K562 (cell line): Measurements from ENCODE around the gene UFSP2. TPM values are rescaled to one million over a fixed set of nuclear protein-coding genes. Genes with fewer than 3 reads are reported as not detected.

Source experiments
- NFIC ChIP-seq: fragments of 450-650 bp; IDR thresholded peaks from 2 replicates; pipeline ENCODE4 v1.6.1; 2017; ENCODE audit warnings: mild to moderate bottlenecking, inconsistent platforms
- PPARD ChIP-seq: fragments of 250-450 bp; sonication (Bioruptor Pico); IDR thresholded peaks from 2 replicates; pipeline ENCODE4 v1.8.0; 2022; ENCODE audit warnings: inconsistent platforms, mild to moderate bottlenecking, moderate library complexity
- RB1 ChIP-seq: fragments of 450-650 bp; IDR thresholded peaks from 2 replicates; pipeline ENCODE4 v1.6.1; 2017; ENCODE audit warnings: low read depth, mild to moderate bottlenecking
- RBFOX2 ChIP-seq: fragments of 200-400 bp; formaldehyde crosslinking; IDR thresholded peaks from 2 replicates; pipeline ENCODE4 v1.6.1; 2017; ENCODE audit warnings: low read depth, mild to moderate bottlenecking, low read length, moderate library complexity
- ZFP30 ChIP-seq: fragments of 250-450 bp; sonication (Bioruptor Pico); IDR thresholded peaks from 2 replicates; pipeline ENCODE4 v1.8.0; 2022; ENCODE audit warnings: moderate library complexity, mild to moderate bottlenecking, inconsistent platforms, borderline replicate concordance
- ZNF124 ChIP-seq: sonication (generic); formaldehyde crosslinking; IDR thresholded peaks from 2 replicates; pipeline ENCODE4 v1.8.1; 2022; ENCODE audit warnings: missing genetic modification reagents
- polyA plus RNA-seq, 8 experiments: library from polyadenylated mRNA; depleted of rRNA in 4 of 8; stranded (reverse) in 5 of 8; unstranded in 3 of 8; fragments of >200 nt; fragmentation: Nextera tagmentation in 2 of 8; fragmentation: Illumina TruSeq in 1 of 8; extraction: Ambion mirVana in 2 of 8; extraction: Trizol in 1 of 8; gene quantifications; 2 replicates each; pipeline versions ENCODE4 v1.2.1 to v1.2.3, GENCODE V29; 2011 to 2014; ENCODE audit warnings: inconsistent platforms in 1 of 8, missing spikeins in 1 of 8
- total RNA-seq, 7 experiments: library from RNA; depleted of rRNA in 6 of 7; stranded (reverse); fragments of >200 nt in 6 of 7; fragmentation: Illumina TruSeq in 2 of 7; extraction: Trizol in 2 of 7; gene quantifications; 2 replicates each; pipeline versions ENCODE4 v1.2.1 to v1.2.3, GENCODE V29; 2011 to 2021; ENCODE audit warnings: low replicate concordance in 1 of 7
- TF ChIP-seq, protein P1 (sequence below): sonication (generic); formaldehyde crosslinking; IDR thresholded peaks from 2 replicates; pipeline ENCODE4 v1.8.0; 2023; ENCODE audit warnings: mild to moderate bottlenecking, missing genetic modification reagents
- TF ChIP-seq, protein P2 (sequence below): fragments of 250-450 bp; sonication (Bioruptor Pico); IDR thresholded peaks from 2 replicates; pipeline ENCODE4 v1.9.0; 2021; ENCODE audit warnings: mild to moderate bottlenecking, inconsistent platforms
- TF ChIP-seq, protein P3 (sequence below), 2 experiments: fragments of 450-650 bp in 1 of 2; IDR thresholded peaks; 2 replicates each; pipeline ENCODE4 v1.6.1; 2011 to 2017; ENCODE audit warnings: low read depth in 2 of 2, antibody characterized with exemption in 1 of 2, borderline replicate concordance in 1 of 2, low read length in 1 of 2, mild to moderate bottlenecking in 1 of 2, mixed read lengths in 1 of 2; ENCODE audit not compliant: control insufficient read depth in 1 of 2

The UFSP2 gene
- total and polyA plus RNA-seq, 9 of the 15 experiments (the other 6 are each of a cell fraction or from before 2014, with no cell fraction given) = 20.1 to 55.8 (median 26.6) TPM

DNA sequence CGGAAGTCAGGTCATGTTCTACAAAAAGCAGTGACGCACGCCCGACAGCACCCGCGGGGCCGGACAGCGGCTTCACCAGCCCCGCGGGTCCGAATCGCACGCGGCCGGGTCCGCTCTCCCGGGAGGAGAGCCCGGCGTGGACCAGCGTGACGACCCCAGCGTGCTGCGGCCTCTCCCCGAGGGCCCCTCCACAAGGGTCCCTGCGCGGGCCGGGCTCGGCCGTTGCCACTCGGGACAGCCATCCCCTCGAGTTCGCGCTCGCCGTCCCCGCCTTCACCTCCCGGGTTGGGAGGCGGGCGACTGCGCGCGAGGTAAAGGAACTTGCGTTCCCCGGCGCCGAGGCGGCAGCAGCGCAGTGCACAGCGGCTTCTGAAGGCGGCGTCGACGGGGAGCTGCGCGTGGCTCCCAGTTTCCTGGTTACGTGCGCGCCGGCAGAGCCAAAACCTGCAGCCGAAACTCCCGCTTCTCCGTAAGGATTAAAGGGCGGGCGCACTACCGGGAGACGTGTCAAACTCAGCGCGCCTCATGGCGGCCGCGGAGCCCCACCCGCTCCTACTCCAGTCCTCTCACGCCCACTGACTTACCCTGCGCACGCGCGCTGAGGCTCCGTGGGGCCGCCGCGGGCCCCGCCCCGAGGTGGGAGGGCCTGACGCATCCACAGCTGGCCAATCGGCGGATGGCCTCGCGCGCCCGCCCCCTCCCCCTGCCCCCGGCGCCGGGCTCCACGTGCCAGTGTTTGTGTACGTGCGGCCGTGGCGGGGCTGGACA is 29.6 kb downstream of the UFSP2 start (continued):
- TF ChIP-seq, protein P1, sequence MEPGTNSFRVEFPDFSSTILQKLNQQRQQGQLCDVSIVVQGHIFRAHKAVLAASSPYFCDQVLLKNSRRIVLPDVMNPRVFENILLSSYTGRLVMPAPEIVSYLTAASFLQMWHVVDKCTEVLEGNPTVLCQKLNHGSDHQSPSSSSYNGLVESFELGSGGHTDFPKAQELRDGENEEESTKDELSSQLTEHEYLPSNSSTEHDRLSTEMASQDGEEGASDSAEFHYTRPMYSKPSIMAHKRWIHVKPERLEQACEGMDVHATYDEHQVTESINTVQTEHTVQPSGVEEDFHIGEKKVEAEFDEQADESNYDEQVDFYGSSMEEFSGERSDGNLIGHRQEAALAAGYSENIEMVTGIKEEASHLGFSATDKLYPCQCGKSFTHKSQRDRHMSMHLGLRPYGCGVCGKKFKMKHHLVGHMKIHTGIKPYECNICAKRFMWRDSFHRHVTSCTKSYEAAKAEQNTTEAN (CRISPR knock-in tag) = peak; percentile 88; the same call in 1 of the 2 replicates
- peak; percentile 66 for TF ChIP-seq NFIC
- TF ChIP-seq, protein P2, sequence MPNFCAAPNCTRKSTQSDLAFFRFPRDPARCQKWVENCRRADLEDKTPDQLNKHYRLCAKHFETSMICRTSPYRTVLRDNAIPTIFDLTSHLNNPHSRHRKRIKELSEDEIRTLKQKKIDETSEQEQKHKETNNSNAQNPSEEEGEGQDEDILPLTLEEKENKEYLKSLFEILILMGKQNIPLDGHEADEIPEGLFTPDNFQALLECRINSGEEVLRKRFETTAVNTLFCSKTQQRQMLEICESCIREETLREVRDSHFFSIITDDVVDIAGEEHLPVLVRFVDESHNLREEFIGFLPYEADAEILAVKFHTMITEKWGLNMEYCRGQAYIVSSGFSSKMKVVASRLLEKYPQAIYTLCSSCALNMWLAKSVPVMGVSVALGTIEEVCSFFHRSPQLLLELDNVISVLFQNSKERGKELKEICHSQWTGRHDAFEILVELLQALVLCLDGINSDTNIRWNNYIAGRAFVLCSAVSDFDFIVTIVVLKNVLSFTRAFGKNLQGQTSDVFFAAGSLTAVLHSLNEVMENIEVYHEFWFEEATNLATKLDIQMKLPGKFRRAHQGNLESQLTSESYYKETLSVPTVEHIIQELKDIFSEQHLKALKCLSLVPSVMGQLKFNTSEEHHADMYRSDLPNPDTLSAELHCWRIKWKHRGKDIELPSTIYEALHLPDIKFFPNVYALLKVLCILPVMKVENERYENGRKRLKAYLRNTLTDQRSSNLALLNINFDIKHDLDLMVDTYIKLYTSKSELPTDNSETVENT (CRISPR knock-in tag) = 0 out of 2 replicates have a peak, but pooled peaks have one; percentile 40
- peak; percentile 70 for TF ChIP-seq RB1
- no peak for TF ChIP-seq PPARD
- TF ChIP-seq, protein P3, sequence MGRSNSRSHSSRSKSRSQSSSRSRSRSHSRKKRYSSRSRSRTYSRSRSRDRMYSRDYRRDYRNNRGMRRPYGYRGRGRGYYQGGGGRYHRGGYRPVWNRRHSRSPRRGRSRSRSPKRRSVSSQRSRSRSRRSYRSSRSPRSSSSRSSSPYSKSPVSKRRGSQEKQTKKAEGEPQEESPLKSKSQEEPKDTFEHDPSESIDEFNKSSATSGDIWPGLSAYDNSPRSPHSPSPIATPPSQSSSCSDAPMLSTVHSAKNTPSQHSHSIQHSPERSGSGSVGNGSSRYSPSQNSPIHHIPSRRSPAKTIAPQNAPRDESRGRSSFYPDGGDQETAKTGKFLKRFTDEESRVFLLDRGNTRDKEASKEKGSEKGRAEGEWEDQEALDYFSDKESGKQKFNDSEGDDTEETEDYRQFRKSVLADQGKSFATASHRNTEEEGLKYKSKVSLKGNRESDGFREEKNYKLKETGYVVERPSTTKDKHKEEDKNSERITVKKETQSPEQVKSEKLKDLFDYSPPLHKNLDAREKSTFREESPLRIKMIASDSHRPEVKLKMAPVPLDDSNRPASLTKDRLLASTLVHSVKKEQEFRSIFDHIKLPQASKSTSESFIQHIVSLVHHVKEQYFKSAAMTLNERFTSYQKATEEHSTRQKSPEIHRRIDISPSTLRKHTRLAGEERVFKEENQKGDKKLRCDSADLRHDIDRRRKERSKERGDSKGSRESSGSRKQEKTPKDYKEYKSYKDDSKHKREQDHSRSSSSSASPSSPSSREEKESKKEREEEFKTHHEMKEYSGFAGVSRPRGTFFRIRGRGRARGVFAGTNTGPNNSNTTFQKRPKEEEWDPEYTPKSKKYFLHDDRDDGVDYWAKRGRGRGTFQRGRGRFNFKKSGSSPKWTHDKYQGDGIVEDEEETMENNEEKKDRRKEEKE (IDR thresholded peaks at IDR 0.05; ENCODE audit: borderline replicate concordance in 1 of 2, control insufficient read depth in 1 of 2, low read depth in 2 of 2, low read length in 1 of 2) = no peak
- TF ChIP-seq ZFP30 (CRISPR knock-in tag) = no peak
- peak; percentile 98 for TF ChIP-seq RBFOX2
- TF ChIP-seq ZNF124 (CRISPR knock-in tag) = 0 out of 2 replicates have a peak, but pooled peaks have one; percentile 27
